HG02884 (cell line): ENCODE data around the gene UCN3.
"Not testable (repeated sequence)": the region's sequence is repeated elsewhere in the genome, so short reads cannot be mapped to it uniquely, and the experiment has no call there.

Source experiments
- ATAC-seq: cut with Tn5 transposase; IDR thresholded peaks from one replicate; pipeline ENCODE4 v1.9.1; 2021; ENCODE audit warnings: mild to moderate bottlenecking, moderate library complexity; ENCODE audit not compliant: unreplicated experiment

UCN3 gene

DNA sequence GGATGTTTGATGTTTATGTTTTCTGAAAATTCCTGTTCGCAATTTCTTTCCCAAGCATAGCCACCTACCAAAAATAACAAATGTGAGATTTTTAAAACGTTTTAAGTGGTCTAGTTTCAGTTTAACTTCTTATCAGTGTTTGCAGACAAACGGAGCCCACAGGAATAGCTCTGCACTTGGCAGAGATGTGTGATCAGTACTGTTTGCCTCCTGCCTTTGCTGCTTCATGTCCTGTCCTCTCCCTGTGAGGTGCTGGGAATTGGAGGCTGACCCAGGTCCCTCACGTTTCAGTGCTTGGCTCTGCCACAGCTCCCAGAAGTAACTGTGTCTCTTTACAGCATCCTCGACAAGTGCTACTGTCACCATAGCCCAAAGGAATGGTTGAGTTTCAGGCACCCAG is 1.2 kb downstream of the UCN3 start:
- no peak for ATAC-seq

DNA sequence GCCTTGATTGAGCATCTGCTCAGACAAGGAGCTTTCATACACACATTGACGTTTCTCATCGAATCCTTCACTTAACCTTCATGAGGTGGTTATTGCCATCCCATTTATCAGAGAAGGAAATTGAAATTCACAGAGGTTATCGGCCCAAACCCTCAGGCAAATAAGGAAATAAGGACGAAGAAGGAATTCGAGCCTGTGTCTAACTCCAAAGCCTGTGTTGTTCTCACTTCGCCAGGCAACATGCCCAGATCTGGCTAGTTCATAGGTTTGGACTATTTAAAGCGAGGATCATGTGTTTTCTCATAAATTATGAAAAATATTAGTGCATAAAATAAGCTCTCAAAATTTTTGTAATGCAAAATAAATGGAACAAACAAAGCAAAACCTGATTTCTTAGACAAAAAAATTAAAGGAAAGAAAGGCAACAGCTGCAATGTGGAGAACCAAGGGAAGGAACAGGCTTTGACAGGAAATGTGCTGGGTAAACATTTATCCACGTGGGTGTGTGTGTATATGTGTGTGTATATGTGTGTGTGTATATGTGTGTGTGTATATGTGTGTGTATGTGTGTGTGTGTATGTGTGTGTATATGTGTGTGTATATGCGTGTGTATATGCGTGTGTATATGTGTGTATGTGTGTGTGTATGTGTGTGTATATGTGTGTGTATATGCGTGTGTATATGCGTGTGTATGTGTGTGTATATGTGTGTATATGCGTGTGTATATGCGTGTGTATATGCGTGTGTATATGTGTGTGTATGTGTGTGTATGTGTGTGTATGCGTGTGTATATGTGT is 4.8 kb downstream of the UCN3 start:
- no peak for ATAC-seq

DNA sequence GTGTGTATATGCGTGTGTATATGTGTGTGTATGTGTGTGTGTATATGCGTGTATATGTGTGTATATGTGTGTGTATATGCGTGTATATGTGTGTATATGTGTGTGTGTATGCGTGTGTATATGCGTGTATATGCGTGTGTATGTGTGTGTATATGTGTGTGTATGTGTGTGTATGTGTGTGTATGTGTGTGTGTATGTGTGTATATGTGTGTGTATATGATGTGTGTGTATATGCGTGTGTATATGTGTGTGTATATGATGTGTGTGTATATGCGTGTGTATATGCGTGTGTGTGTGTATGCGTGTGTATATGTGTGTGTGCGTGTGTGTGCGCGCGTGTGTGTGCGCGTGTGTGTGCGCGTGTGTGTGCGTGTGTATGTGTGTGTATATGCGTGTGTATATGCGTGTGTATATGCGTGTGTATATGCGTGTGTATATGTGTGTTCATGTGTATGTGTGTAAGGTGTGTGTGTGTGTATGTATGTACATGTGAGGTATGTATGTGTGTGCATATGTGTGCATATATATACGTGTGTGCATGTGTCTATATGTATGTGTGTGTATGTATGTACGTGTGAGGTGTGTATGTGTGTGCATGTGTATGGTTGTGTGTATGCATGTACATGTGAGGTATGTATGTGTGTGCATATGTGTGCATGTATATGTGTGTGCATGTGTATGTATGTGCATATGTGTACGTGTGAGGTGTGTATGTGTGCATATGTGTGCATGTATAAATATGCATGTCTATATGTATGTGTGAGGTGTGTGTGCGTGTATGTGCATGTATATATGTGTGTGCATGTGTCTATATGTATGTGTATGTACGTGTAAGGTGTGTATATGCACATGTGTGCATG is 6.0 kb downstream of the UCN3 start:
- no peak for ATAC-seq

- no peak for ATAC-seq
Observed at GRCh38 chr10:5373307-5373706, 8.5 kb downstream of the UCN3 start.

GRCh38 chr10:5373891-5374611 is 9.3 kb downstream of the UCN3 start:
- no peak for ATAC-seq

DNA sequence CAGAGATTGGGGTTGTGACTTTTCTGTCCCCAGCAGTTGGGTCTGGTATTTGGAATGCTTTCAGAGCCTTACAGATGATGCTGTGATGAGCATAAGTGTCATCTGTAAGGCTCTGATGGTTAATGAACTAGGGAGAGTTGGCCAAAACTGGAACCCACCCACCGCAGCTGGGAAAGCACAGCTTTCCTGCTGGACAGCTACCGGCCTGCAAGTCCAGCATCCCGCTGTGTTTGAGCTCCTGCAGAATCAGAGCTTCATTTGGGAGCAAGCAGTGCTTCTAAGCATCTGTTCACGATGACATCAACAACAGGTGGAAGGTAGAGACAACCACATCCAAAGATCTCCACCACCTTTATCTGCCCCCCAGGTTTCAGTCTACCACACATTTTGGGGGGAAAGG is 11.7 kb downstream of the UCN3 start:
- ATAC-seq, result no peak

DNA sequence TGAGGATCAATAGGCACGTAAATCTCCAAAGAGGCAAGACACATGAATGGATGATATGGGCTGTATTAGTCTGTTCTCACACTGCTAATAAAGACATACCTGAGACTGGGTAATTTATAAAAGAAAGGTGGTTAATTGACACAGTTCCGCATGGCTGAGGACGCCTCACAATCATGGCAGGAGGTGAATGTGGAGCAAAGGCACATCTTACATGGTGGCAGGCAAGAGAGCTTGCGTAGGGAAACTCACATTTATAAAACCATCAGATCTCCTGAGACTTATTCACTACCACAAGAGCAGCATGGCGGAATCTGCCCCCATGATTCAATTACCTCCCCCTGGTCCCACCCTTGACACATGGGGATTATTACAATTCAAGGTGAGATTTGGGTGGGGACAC is 14.4 kb downstream of the UCN3 start:
- not testable (repeated sequence) for ATAC-seq

DNA sequence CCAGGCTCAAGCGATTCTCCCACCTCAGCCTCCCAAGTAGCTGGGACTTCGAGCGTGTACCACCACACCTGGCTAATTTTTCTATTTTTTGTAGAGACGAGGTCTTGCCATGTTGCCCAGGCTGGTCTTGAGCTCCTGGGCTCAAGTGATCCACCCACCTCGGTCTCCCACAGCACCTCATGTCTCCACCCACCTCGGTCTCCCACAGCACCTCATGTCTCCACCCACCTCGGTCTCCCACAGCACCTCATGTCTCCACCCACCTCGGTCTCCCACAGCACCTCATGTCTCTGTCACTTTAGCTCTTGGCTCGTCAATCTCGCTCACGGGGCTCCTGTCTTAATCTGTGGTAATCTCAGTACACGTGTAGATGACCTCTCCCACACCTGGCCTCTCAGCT is 15.6 kb downstream of the UCN3 start:
- ATAC-seq, result not testable (repeated sequence)

- no peak for ATAC-seq
Observed at GRCh38 chr10:5381187-5381586, 16.4 kb downstream of the UCN3 start.

DNA sequence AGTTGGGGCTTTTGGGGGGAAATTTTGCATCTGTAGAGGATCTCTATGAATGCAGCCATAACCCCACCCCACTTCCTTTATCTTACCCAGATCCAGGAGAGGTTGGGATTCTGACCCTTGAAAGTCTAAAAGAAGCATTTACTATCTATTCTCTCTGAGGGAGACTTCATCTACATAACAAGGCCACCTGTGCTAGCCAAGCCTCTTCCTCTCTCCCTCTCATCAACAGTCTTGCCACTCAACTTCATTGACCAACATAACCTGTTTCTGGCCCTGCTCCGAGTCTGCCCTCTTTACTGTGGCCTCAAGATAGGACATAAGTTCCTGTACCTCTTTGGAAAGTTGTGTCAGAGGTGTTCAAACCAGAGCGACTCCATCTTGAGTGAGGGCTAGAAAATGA is 20.5 kb downstream of the UCN3 start:
- no peak for ATAC-seq

- ATAC-seq, result no peak
Observed at GRCh38 chr10:5387169-5387568, 22.4 kb downstream of the UCN3 start.

- no peak for ATAC-seq
Observed at GRCh38 chr10:5390607-5391205, 25.9 kb downstream of the UCN3 start.

- no peak for ATAC-seq
Observed at GRCh38 chr10:5391790-5392189, 27.0 kb downstream of the UCN3 start.

DNA sequence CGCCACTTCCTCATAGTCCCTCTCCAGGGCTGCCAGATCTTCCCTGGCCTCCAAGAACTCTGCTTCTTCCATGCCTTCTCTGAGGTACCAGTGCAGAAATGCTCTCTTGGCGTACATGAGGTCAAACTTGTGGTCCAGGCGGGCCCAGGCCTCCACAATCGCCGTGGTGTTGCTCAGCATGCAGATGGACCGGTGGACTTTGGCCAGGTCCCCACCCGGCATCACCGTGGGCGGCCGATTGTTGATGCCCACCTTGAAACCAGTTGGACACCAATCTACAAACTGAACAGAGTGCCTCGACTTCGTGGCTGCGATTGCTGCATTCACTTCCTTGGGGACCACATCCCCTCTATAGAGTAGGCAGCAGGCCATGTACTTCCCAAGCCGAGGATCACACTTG is 28.8 kb downstream of the UCN3 start:
- ATAC-seq, result no peak

GRCh38 chr10:5395168-5395567 is 30.4 kb downstream of the UCN3 start:
- no peak for ATAC-seq

DNA sequence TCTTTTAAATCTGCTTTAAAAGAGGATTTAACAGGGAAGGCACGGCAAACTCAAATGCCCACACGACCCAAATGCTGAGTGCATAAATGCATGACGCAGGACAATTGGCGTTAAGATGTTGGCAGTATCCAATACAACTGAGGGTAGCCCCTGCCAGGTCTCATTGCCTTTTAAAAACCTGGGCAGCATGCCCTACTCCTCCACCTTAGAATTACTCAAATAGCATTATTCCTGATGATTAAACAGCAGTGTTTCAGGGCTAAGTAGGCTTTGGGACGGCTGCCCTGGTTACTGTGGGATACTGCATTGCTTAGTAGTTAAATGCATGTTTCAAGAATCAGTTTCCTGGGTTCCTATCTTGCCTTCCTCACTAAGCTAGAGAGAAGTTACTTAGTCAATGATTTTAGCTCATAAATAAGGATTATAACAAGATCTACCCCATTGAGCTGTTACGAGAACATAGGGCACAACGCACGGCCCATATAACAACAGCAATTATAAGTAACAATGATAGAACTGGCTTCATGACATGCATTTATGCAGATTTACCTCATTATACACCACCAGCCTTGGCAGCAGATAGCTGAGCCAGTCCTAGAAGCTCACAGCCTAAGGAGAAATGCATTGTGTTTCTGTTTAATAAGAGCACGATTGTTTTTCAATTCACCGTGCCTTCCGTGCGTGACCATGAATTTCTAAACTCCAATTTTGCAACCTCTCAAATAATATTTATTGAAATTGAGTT is 32.0 kb downstream of the UCN3 start:
- no peak for ATAC-seq

- ATAC-seq, result no peak
Observed at GRCh38 chr10:5399332-5399731, 34.6 kb downstream of the UCN3 start.

DNA sequence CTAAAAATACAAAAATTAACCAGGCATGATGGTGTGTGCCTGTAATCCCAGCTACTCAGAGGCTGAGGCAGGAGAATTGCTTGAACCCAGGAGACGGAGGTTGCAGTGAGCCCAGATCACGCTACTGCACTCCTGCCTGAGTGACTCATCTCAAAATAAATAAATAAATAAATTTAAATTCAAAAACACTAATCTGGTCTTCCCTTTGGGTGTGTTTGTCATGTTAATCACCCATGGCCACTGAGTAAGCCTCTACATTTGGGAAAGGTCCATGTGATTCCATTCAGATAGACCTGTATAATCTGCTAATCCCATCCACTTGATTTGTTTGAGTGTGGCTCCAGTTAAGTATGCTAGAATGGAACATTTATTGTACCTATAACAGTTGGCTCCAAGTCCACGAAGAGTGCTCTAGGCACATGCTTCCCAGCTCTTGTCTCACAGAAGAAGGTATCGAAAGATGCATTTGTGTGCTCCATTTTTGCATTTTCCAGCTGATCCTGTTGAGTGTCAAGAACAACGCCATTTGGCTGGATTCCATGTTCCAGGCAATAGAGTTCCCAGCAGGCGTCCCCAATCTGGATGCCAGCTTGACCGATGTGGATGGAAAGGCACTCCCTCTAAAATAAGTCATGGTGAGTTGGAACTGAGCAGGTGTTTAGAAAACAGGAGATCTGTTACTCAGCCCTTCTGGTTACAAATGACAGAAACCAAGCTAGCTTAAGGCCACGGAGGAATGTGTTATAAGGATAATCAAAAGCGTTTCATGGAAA is 35.9 kb downstream of the UCN3 start:
- no peak for ATAC-seq

DNA sequence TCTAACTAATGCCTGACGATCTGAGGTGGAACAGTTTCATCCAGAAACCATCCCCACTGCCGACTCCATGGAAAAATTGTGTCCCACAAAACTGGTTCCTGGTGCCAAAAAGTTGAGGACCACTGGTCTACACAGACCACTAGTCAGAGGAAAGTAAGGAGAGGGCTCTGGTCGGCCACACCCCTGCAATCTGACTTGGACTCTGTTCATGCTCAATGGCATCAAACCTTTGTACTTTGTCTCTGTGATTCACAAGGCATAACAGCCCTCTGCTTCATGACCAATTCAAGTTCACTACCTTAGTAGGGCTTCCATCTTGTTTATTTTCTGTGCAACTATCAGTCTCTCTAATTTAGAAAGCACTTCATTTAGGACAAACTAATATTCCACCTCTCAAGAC is 38.0 kb downstream of the UCN3 start:
- no peak for ATAC-seq
